Tibial artery (tissue), 4 donors: ENCODE measurements around the gene UCN3.
"Not testable (repeated sequence)": the region's sequence is repeated elsewhere in the genome, so short reads cannot be mapped to it uniquely, and the experiment has no call there.

ENCODE experiments used
- DNase-seq, 2 donors: peaks; one replicate each; pipeline ENCODE4 v3.0.0-alpha.2; 2019
- H3K27ac ChIP-seq, 2 donors: fragments of 200-600 bp; sonication (generic) in 1 of 2; 1 replicate in 1 of 2; 2 replicates in 1 of 2; pipeline ENCODE4 v1.5.1; 2018 to 2019; ENCODE audit warnings: mild to moderate bottlenecking in 1 of 2
- H3K27me3 ChIP-seq, 2 donors: fragments of 200-600 bp; sonication (generic) in 1 of 2; one replicate each; pipeline versions ENCODE4 v1.5.1 to v1.6.0; 2016 to 2019
- H3K36me3 ChIP-seq, 3 donors: fragments of 200-600 bp; sonication (generic) in 2 of 3; one replicate each; pipeline ENCODE4 v1.5.1; 2016 to 2019; ENCODE audit warnings: mild to moderate bottlenecking in 2 of 3
- H3K4me1 ChIP-seq, 4 donors: fragments of 200-600 bp; sonication (generic) in 2 of 4; 1 replicate in 3 of 4; 2 replicates in 1 of 4; pipeline ENCODE4 v1.5.1; 2016 to 2019
- H3K4me3 ChIP-seq, 2 donors: fragments of 200-600 bp; sonication (generic) in 1 of 2; 1 replicate in 1 of 2; 2 replicates in 1 of 2; pipeline ENCODE4 v1.5.1; 2018 to 2019; ENCODE audit warnings: mild to moderate bottlenecking in 2 of 2
- H3K9me3 ChIP-seq, 3 donors: fragments of 200-600 bp; sonication (generic) in 1 of 3; one replicate each; pipeline ENCODE4 v1.5.1; 2016 to 2019
- intact Hi-C: fragments of 100-400 bp; cut with DNase I; formaldehyde crosslinking; loops from one replicate; pipeline ENCODE4 v1.15.0; 2023; ENCODE audit warnings: low total_unique reads
- TF ChIP-seq, protein P1 (sequence below), 2 experiments: fragments of 200-600 bp in 1 of 2; fragments of 450-650 bp in 1 of 2; IDR thresholded peaks; one replicate each; pipeline ENCODE4 v1.5.1; 2017 to 2019; ENCODE audit warnings: antibody characterized with exemption in 2 of 2, mild to moderate bottlenecking in 1 of 2, moderate library complexity in 1 of 2

UCN3 gene

DNA sequence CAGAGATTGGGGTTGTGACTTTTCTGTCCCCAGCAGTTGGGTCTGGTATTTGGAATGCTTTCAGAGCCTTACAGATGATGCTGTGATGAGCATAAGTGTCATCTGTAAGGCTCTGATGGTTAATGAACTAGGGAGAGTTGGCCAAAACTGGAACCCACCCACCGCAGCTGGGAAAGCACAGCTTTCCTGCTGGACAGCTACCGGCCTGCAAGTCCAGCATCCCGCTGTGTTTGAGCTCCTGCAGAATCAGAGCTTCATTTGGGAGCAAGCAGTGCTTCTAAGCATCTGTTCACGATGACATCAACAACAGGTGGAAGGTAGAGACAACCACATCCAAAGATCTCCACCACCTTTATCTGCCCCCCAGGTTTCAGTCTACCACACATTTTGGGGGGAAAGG lies 11.7 kb downstream of the UCN3 start:
- H3K27ac ChIP-seq: no peak overlapping the region
- intact Hi-C loops: no loop called here
- no peaks in the 10 kb centered on the region for H3K27me3 ChIP-seq
- H3K9me3 ChIP-seq: no peaks in the 10 kb centered on the region
- TF ChIP-seq, protein P1, sequence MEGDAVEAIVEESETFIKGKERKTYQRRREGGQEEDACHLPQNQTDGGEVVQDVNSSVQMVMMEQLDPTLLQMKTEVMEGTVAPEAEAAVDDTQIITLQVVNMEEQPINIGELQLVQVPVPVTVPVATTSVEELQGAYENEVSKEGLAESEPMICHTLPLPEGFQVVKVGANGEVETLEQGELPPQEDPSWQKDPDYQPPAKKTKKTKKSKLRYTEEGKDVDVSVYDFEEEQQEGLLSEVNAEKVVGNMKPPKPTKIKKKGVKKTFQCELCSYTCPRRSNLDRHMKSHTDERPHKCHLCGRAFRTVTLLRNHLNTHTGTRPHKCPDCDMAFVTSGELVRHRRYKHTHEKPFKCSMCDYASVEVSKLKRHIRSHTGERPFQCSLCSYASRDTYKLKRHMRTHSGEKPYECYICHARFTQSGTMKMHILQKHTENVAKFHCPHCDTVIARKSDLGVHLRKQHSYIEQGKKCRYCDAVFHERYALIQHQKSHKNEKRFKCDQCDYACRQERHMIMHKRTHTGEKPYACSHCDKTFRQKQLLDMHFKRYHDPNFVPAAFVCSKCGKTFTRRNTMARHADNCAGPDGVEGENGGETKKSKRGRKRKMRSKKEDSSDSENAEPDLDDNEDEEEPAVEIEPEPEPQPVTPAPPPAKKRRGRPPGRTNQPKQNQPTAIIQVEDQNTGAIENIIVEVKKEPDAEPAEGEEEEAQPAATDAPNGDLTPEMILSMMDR (IDR thresholded peaks at IDR 0.05): no peak
- no peaks in the 10 kb centered on the region for H3K4me1 ChIP-seq
- H3K36me3 ChIP-seq: no peaks in the 10 kb centered on the region
- no peak overlapping the region for H3K4me3 ChIP-seq
- DNase-seq: no peak

DNA sequence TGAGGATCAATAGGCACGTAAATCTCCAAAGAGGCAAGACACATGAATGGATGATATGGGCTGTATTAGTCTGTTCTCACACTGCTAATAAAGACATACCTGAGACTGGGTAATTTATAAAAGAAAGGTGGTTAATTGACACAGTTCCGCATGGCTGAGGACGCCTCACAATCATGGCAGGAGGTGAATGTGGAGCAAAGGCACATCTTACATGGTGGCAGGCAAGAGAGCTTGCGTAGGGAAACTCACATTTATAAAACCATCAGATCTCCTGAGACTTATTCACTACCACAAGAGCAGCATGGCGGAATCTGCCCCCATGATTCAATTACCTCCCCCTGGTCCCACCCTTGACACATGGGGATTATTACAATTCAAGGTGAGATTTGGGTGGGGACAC lies 14.4 kb downstream of the UCN3 start:
- H3K4me1 ChIP-seq, H3K4me3 ChIP-seq, intact Hi-C loops, H3K27me3 ChIP-seq, DNase-seq, H3K36me3 ChIP-seq, H3K27ac ChIP-seq, H3K9me3 ChIP-seq: not testable (repeated sequence)

DNA sequence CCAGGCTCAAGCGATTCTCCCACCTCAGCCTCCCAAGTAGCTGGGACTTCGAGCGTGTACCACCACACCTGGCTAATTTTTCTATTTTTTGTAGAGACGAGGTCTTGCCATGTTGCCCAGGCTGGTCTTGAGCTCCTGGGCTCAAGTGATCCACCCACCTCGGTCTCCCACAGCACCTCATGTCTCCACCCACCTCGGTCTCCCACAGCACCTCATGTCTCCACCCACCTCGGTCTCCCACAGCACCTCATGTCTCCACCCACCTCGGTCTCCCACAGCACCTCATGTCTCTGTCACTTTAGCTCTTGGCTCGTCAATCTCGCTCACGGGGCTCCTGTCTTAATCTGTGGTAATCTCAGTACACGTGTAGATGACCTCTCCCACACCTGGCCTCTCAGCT lies 15.6 kb downstream of the UCN3 start:
- intact Hi-C loops, H3K4me3 ChIP-seq, H3K4me1 ChIP-seq, H3K27ac ChIP-seq, DNase-seq, H3K36me3 ChIP-seq, H3K9me3 ChIP-seq, H3K27me3 ChIP-seq: not testable (repeated sequence)

DNA sequence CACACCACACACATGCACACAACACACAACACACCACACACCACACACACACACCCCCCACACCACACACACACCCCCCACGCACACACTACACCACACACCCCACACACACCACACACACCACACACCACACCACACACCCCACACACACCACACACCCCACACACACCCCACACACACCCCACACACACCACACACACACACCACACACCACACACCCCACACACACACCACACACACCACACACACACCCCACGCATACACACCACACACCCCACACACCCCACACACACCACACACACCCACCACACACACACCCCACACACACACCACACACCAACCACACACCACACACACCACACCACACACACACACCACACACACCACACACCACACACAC lies 16.4 kb downstream of the UCN3 start:
- Histone ChIP-seq H3K27me3 (no peaks in the 10 kb centered on the region), H3K36me3 (no peaks in the 10 kb centered on the region), H3K27ac (no peak overlapping the region), H3K4me1 (no peaks in the 10 kb centered on the region), H3K4me3 (no peak overlapping the region), H3K9me3 (no peaks in the 10 kb centered on the region)
- TF ChIP-seq, protein P1 (IDR thresholded peaks at IDR 0.05): no peak
- DNase-seq: no peak
- intact Hi-C loops: no loop called here

DNA sequence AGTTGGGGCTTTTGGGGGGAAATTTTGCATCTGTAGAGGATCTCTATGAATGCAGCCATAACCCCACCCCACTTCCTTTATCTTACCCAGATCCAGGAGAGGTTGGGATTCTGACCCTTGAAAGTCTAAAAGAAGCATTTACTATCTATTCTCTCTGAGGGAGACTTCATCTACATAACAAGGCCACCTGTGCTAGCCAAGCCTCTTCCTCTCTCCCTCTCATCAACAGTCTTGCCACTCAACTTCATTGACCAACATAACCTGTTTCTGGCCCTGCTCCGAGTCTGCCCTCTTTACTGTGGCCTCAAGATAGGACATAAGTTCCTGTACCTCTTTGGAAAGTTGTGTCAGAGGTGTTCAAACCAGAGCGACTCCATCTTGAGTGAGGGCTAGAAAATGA lies 20.5 kb downstream of the UCN3 start:
- TF ChIP-seq, protein P1 (IDR thresholded peaks at IDR 0.05): no peak
- no peak overlapping the region for H3K27ac ChIP-seq
- intact Hi-C loops: no loop called here
- H3K9me3 ChIP-seq: peaks cover 0 to 9% (median 0%) of the 10 kb centered on the region in 3 donors
- no peaks in the 10 kb centered on the region for H3K4me1 ChIP-seq
- H3K27me3 ChIP-seq: no peaks in the 10 kb centered on the region
- DNase-seq: no peak
- H3K36me3 ChIP-seq: no peaks in the 10 kb centered on the region
- no peak overlapping the region for H3K4me3 ChIP-seq

DNA sequence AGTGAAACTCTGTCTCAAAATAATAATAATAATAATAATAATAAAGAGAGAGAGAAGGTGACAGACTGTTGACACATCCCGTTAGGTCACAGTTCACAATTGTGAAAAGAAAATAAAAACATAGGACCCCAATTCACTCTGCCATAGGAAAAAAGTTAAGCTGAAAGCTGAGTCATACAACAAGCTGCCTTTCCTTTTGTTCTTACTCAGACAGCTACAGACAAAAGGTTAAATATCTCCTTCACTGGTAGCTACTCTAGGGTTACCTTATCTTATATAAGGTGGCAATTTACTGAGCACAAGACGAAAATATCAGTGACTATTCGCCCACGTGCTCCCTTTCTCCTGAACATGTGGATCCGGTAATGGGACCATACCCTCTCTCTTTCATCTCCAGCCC lies 22.4 kb downstream of the UCN3 start:
- DNase-seq: no peak
- Histone ChIP-seq H3K27me3 (no peaks in the 10 kb centered on the region), H3K4me1 (no peaks in the 10 kb centered on the region), H3K4me3 (no peak overlapping the region), H3K27ac (no peak overlapping the region), H3K36me3 (no peaks in the 10 kb centered on the region), H3K9me3 (peaks cover 0 to 23% (median 8%) of the 10 kb centered on the region in 3 donors)
- TF ChIP-seq, protein P1 (IDR thresholded peaks at IDR 0.05): no peak
- intact Hi-C loops: no loop called here

DNA sequence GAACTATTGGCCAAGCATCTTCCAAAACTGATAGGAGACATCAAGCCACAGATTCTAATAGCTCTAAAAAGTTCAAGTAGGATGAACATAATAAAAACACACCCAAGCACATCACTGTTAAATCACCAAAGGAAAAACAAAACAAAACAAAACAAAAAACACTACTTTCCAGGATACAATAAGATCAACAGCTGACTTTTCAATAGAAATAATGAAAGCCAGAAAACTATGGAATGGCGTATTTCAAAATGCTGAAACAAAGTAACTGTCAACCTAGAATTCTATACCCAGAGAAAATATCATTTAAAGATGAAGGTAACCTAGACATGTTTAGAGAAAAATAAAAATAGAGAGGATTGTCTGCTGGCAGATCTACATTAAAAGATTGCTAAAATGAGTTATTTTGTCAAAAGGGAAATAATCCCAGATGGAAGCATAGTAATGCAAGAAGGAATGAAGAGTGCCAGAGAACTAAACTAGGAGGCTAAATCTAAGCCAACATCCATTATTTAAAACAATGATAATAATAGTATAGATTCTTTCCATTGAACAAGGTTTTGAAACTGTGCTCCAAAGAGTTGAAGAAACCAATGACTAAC lies 25.9 kb downstream of the UCN3 start:
- TF ChIP-seq, protein P1 (IDR thresholded peaks at IDR 0.05): no peak
- no peak for DNase-seq
- Histone ChIP-seq H3K4me1 (no peaks in the 10 kb centered on the region), H3K27ac (no peak overlapping the region), H3K36me3 (no peaks in the 10 kb centered on the region), H3K4me3 (no peak overlapping the region), H3K27me3 (no peaks in the 10 kb centered on the region), H3K9me3 (peaks cover 0 to 23% (median 8%) of the 10 kb centered on the region in 3 donors)
- intact Hi-C loops: no loop called here
